SU-DHL-6 (cell line): ENCODE data around the gene TDRD9.

Experiments
- CTCF ChIP-seq: fragments of 200-600 bp; sonication (generic); IDR thresholded peaks from one replicate; pipeline ENCODE4 v1.5.1; 2017; ENCODE audit warnings: antibody characterized with exemption, mild to moderate bottlenecking, low read length, moderate library complexity; ENCODE audit not compliant: insufficient read depth, poor library complexity, severe bottlenecking
- EZH2phosphoT487 ChIP-seq: fragments of 200-600 bp; sonication (generic), shearing (Covaris generic); conservative IDR thresholded peaks from 2 replicates; pipeline ENCODE4 v1.6.1; 2018; ENCODE audit warnings: mild to moderate bottlenecking, antibody characterized with exemption, low read length, moderate library complexity, mixed read lengths

- TF ChIP-seq CTCF (no peak), EZH2phosphoT487 (no peak)
Measured at GRCh38 chr14:104082807-104083206, 154.6 kb downstream of the TDRD9 start.
